ENCODE results near the gene PPP2R3C.

DNA sequence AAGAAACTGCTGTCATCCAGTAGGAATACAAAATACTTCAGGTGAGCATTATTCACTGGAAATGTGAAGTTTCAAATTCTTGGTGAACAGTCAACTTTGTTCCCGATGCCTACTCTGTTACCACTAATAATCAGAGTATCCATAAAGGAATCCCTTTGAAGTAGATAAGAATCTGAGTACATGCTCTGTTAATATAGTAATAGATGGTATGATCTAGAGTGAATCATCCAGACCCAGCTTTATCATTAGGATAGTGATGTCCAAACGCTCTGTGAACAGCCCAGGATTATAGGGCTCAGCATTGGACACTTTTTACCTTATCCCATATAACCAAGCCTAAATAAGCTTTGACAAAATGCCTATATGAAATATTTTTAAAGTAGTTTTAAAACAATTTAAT is 33.3 kb downstream of the PPP2R3C start:
- TF ChIP-seq POLR2A (IDR thresholded peaks at IDR 0.05; ENCODE audit: low read length), result no peak
- no peak for TF ChIP-seq GATA1 (IDR thresholded peaks at IDR 0.05; ENCODE audit: low read depth, low read length)

All from erythroblast (primary cell).